HG03135 (cell line): ENCODE results near the gene SV2B.

Source experiments
- ATAC-seq: cut with Tn5 transposase; IDR thresholded peaks from one replicate; pipeline ENCODE4 v1.9.1; 2021; ENCODE audit warnings: mild to moderate bottlenecking, moderate library complexity; ENCODE audit not compliant: unreplicated experiment

SV2B gene

DNA sequence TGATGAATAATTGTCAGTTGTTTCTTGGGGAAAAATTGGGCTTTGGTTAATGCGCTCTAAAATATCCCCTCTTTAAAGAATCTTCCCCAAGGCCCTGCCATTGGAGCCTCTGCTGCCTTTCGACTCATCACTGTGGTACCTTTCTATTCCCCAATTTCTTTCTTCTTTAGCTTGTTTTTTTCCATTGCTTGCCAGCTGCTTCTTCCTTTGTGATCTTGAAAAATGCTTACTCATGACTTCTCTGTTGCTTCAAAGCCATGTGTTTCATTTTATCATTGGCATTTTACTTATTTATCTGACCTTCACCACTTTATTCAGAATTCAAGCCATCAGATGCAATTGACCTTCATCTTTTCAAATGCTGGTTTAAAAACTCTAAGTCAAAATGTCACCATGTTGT, 84.4 kb downstream of the SV2B start:
- no peak for ATAC-seq

DNA sequence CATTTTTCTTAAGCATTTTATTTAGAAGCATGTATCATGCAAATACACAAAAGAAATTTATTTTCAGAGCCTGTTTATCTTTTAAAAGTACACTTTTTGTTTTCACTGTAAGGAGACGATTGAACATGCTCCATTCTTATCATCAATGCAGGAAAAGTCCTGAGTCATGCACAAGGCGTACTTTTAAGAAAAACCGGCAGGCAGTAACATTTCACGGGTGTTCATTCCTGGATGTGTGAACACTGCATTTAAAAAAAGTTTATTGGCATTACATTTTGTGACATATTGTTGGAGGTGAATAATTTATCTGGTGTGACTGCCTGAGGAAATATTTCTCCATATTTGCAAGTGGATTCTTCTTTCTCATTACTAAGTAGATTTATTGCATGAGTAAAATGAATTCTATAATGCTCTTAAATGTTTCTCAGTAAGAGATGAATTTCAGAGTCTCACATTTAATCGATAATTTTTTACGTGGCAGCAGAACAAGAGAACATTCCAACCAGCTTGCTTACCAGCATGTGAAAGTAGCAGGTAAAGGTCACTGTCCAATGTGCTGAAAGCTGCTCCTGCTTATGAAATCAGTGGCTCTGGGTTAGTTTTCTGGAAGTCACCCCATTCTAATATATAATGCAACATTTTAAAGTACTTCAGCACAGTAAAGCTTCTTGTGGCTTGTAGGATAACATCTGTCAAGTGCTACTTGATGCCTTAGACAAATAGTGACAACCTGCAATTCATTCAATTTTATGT, 87.0 kb downstream of the SV2B start:
- no peak for ATAC-seq

DNA sequence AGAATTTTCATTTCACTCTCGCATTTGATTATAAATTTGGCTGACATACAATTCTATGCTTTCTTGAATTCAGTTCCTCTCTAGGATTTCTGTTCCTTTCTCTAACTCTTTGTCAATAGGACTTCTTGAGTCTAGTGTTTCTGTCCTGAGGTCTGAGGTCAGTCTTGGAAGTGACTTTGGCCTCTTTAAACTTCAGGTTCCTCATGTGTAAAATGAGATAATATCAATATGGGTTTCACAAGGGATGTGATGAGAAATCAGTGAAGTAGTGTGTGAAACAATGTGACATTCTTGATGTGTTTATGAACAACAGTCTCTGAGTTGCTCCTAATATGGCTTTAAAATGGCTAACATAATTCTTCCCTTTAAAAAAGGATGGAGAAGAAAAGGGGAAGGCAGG, 92.2 kb downstream of the SV2B start:
- ATAC-seq = no peak

DNA sequence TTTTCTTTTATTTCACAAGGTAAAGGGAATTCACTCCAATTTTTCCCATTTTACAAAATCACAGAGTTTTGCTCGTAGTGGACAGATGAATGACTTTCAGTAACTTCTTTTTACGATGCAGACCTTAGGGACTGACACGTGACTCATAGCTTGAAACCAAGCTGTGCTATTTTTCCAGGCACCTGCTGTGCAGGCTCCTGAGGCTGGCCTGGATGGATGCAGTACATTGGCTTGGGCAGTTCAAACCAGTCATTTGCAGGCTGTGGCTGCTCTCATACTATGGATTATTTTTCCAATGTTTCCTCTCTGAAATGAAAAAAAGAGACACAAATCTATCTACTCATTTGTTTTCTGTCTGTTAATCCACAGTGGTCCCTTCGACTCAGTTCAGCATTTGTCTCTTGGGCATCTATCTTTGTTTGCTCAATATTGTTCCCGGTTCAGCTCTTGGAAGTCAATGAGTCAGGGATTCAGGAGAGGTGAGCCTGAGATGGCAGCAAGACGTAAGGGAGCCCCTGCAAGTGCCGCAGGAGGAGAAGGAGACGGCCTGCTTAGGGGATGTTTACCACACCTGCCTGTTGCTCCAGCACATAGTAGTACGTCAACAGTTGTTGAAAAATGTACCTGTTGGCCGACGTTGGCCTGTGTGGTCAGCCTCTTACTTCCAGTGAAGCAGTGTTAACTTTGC, 92.8 kb downstream of the SV2B start:
- no peak for ATAC-seq

GRCh38 chr15:91193378-91193720, 93.3 kb downstream of the SV2B start:
- ATAC-seq = no peak

GRCh38 chr15:91196127-91196526, 96.1 kb downstream of the SV2B start:
- ATAC-seq = no peak

GRCh38 chr15:91196768-91197167, 96.7 kb downstream of the SV2B start:
- no peak for ATAC-seq

- no peak for ATAC-seq
Observed at GRCh38 chr15:91199511-91199910, 99.5 kb downstream of the SV2B start.

- ATAC-seq = no peak
Observed at GRCh38 chr15:91200101-91200754, 100.2 kb downstream of the SV2B start.

- ATAC-seq = no peak
Observed at GRCh38 chr15:91202510-91203102, 102.5 kb downstream of the SV2B start.

DNA sequence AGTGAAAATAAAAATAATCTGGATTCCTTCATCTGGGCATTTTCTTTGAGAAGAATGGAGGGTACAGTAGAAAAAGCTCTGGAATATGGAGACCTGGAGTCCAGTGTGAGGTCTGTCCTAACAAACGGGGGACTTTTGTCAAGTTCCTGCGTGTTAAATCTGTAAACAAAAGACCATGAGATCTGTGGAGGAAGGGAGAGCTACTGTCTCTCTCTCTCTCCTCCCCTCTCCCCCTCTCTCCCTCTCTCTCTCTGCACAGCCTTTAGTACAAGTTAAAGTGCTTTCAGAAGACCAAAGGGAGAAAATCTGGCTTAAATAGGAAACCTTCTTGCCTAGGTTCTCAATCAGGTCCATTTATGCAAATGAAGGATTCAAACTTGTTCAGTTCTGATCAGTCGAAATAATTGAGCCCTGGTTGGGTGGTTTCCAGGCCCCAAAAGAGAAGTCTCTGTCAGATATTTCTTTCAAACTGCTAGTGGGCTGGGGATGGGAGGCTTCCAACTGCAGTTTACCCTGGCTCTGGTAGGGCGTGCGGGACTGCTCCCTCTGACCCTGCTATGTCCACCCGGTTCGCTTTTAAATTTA, 103.7 kb downstream of the SV2B start:
- no peak for ATAC-seq

GRCh38 chr15:91208371-91208770, 108.3 kb downstream of the SV2B start:
- ATAC-seq = no peak

GRCh38 chr15:91209318-91209717, 109.3 kb downstream of the SV2B start:
- no peak for ATAC-seq

- ATAC-seq = no peak
Observed at GRCh38 chr15:91209726-91210125, 109.7 kb downstream of the SV2B start.

- ATAC-seq = no peak
Observed at GRCh38 chr15:91214675-91215590, 114.9 kb downstream of the SV2B start.

- ATAC-seq = no peak
Observed at GRCh38 chr15:91216000-91216399, 115.9 kb downstream of the SV2B start.

- ATAC-seq = no peak
Observed at GRCh38 chr15:91219206-91219605, 119.1 kb downstream of the SV2B start.

GRCh38 chr15:91222052-91222451, 122.0 kb downstream of the SV2B start:
- no peak for ATAC-seq

DNA sequence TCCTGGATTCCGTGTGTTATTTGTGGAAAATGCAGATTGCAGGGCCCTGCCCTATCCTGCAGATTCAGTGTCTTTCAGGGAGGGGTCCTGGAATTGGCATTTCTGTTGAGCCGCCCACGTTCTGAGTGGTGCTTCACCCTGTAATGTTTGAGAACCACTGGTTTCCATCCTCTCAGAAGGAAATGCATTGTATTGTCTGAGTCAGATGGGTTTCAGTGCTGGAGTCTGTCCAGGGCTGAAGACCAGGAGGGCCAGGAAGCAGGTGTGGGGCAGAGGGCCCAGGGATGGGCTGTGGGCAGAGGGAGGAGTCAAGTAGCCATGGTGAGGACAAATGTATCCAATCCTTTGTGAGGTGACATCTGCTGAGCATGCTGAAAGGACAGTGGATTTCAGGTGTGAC, 123.8 kb downstream of the SV2B start:
- ATAC-seq = no peak

DNA sequence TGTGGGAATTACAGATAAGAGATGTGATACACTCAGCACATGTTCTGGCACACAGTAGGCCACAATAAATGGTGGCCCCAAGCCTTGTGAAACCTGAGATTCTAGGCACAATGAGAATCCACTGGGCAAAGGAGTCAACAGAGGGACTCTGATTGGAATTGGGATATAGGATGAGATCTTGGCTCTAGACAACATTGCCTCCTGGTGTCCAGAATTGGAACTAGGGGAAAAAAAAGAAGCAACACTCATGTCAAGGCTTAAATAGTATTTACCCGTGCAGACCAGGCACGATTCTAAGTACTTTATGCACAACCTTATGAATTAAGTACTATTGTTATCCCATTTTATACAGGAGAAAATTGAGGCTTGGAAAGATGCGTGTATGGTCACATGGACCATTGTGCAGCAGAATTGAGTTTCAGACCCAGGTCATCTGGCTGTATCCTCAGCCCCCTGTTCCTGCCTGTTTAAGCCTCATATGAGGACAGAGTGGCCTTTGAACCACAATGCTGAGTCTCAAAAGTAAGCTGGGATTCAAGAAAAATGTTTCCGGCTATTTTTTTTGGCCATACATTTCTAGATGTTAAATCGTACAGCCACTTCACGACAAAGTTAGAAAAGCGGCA, 124.8 kb downstream of the SV2B start:
- ATAC-seq = no peak
